Breast epithelium (tissue), 3 donors: ENCODE data around the gene SH2D3A.

ENCODE experiments used
- POLR2AphosphoS5 ChIP-seq, 3 donors: sonication (generic); formaldehyde crosslinking; IDR thresholded peaks; one replicate each; pipeline ENCODE4 v1.6.1; 2017; ENCODE audit warnings: antibody characterized with exemption in 3 of 3
- TF ChIP-seq, protein P1 (sequence below), 3 donors: fragments of 450-650 bp; IDR thresholded peaks; one replicate each; pipeline ENCODE4 v1.5.1; 2016 to 2017; ENCODE audit warnings: antibody characterized with exemption in 3 of 3, mild to moderate bottlenecking in 3 of 3, moderate library complexity in 3 of 3

- TF ChIP-seq POLR2AphosphoS5 (IDR thresholded peaks at IDR 0.05): no peak
- TF ChIP-seq, protein P1, sequence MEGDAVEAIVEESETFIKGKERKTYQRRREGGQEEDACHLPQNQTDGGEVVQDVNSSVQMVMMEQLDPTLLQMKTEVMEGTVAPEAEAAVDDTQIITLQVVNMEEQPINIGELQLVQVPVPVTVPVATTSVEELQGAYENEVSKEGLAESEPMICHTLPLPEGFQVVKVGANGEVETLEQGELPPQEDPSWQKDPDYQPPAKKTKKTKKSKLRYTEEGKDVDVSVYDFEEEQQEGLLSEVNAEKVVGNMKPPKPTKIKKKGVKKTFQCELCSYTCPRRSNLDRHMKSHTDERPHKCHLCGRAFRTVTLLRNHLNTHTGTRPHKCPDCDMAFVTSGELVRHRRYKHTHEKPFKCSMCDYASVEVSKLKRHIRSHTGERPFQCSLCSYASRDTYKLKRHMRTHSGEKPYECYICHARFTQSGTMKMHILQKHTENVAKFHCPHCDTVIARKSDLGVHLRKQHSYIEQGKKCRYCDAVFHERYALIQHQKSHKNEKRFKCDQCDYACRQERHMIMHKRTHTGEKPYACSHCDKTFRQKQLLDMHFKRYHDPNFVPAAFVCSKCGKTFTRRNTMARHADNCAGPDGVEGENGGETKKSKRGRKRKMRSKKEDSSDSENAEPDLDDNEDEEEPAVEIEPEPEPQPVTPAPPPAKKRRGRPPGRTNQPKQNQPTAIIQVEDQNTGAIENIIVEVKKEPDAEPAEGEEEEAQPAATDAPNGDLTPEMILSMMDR (IDR thresholded peaks at IDR 0.05): no peak
Measured at GRCh38 chr19:6734096-6734696, 33.0 kb downstream of the SH2D3A start.
